GM12878 (cell line): ENCODE measurements around the gene WDR18.

ENCODE experiments used
- CTCF ChIP-seq, 3 experiments: IDR thresholded peaks in 2 of 3; conservative IDR thresholded peaks in 1 of 3; 2 replicates each; pipeline ENCODE4 v1.5.1; 2011; ENCODE audit warnings: low read depth in 3 of 3, low read length in 3 of 3, mild to moderate bottlenecking in 3 of 3, control low read depth in 2 of 3, moderate library complexity in 2 of 3, inconsistent platforms in 1 of 3, mixed read lengths in 1 of 3; ENCODE audit not compliant: control insufficient read depth in 2 of 3, insufficient read depth in 1 of 3; ENCODE audit errors: extremely low read depth in 1 of 3
- HDAC6 ChIP-seq: fragments of 200-600 bp; sonication (generic); IDR thresholded peaks from one replicate; pipeline ENCODE4 v1.8.0; 2017; ENCODE audit warnings: antibody characterized with exemption; ENCODE audit not compliant: unreplicated experiment
- REST ChIP-seq: IDR thresholded peaks from 2 replicates; pipeline ENCODE4 v1.6.1; 2012; ENCODE audit warnings: mild to moderate bottlenecking, low read depth, low read length

- no peak for TF ChIP-seq HDAC6
- no peak for TF ChIP-seq REST
- TF ChIP-seq CTCF (IDR thresholded peaks at IDR 0.05 in 2 of 3, conservative IDR thresholded peaks at IDR 0.05 in 1 of 3; ENCODE audit: control insufficient read depth in 2 of 3, extremely low read depth in 1 of 3, insufficient read depth in 1 of 3, low read depth in 3 of 3, low read length in 3 of 3), result no peak
Observed at GRCh38 chr19:934865-935479, 49.2 kb upstream of the WDR18 start.
